Stimulated activated CD8-positive, alpha-beta memory T cell treated with anti-CD3 and anti-CD28 coated beads, Interleukin-7, amount 100 ng/mL, for 1 hour (primary cell): ENCODE data around the gene OPCML.

ENCODE experiments used
- DNase-seq, 2 donors: peaks; one replicate each; pipeline ENCODE4 v3.0.0-alpha.2; 2020; ENCODE audit warnings: low read depth in 2 of 2

The OPCML gene

GRCh38 chr11:132499661-132500060, 1032.6 kb downstream of the OPCML start:
- DNase-seq, result no peak

DNA sequence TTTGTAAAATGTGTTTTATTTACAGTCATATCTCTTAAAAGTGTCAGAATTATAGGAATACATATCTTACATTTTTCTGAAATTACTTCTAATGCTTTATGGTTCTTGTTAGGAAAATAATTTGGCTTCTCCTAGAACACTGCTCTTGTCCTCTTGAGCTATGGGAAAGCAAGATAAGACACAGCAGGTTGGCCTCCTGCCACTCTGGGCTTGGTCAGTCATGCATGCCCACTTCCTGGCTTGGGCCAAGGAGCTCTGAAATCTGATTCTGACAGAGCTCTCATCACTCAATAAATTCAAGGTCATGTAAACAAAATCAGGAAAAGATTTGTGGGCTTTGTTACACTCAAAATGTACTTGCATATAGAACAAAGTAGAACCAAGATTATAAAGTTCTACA, 1036.0 kb downstream of the OPCML start:
- no peak for DNase-seq

GRCh38 chr11:132493801-132494200, 1038.5 kb downstream of the OPCML start:
- no peak for DNase-seq

GRCh38 chr11:132490978-132491377, 1041.3 kb downstream of the OPCML start:
- no peak for DNase-seq

DNA sequence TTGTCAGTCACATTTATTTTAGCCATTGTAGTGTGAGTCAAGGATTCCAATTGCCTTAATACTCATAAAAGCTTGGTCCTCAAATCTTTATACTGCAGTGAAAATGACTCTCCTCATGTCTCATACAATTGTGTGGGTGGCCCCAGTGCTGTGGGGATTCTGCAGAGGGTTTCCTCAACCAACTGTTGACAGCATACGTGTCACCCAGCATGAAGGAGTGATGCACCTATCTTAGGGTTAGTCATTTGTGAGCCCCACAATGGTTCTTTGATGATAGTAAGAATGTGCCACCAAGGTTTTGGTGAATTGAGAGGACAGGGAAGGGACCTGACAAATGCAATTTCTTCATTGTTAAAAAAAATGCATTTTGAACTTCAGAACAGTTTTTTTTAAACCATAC, 1046.2 kb downstream of the OPCML start:
- no peak for DNase-seq

DNA sequence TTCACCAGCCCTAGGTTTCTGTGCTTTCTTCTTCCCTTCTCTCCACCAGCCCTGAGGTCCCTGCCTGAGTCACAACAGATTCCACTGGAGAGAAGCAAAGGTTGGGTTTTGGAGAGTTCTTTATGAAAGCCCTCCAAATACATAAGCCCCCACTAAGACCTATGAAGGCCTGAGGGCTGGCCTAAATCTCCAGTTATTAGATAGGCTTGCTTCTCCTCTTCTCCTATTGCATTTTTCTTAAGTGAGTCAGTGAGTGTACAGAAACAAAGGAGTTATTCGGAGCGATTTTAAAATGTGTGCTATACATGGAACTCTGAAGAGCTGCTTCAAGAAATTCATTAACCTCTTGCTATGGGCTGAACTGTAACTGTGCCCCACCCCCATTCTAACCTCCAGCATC, 1057.3 kb downstream of the OPCML start:
- no peak for DNase-seq

DNA sequence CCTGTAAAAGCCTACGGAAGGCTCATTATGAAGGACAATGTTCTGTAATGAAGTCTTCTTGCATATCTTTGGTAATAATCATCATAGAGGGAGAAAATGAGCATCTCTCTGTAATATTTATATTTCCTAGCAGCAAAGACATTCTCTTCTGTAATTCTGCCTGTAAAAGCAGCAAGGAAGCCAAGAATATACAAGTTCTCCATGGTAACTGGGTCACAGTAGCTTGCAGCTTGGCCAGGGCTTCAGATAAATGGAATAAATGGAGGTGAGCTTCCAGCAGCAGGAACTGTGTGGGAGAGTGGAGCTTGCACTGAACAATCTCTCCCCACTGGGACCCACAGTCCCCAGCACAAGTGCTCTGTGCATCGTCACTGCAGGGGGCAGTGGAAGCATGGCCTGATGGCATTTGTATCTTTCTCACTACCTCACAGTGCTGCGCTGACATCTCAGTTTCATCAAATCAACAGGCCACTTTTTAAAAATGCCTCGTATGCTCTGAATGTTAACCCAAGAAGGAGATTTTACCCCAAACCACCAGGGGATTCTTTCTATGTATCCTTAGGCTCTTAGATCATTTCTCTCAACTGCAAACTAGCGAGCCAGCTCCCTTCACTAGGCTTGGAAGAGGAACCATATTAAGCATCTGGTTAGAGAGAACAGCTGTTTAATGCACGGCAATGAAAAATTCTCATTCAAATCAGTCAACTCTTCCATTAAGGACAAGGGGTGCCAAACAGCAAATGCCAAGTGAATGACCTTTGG, 1059.7 kb downstream of the OPCML start:
- DNase-seq, result no peak

GRCh38 chr11:132471466-132471865, 1060.8 kb downstream of the OPCML start:
- no peak for DNase-seq

DNA sequence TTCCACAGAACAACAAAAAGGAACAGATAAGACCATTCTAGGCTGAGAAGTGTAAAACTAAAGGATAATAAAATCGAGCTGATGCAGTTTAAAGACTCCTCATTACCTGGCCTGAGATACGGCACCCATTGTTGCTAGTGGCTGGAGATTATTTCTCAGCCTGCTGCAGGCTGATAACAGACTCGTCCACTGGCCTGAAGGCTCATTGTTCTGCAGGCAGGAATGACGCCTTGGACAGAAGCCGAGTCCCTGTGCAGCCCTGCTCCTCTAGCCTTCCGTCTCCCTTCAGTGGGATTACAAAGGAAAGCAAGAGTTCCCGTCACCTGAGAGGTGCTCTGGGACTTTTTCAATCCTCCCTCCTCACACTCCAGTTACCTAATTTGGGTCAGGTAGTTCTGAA, 1065.3 kb downstream of the OPCML start:
- DNase-seq, result no peak

GRCh38 chr11:132464939-132465338, 1067.4 kb downstream of the OPCML start:
- no peak for DNase-seq

- DNase-seq, result no peak
Measured at GRCh38 chr11:132464003-132464342, 1068.3 kb downstream of the OPCML start.

DNA sequence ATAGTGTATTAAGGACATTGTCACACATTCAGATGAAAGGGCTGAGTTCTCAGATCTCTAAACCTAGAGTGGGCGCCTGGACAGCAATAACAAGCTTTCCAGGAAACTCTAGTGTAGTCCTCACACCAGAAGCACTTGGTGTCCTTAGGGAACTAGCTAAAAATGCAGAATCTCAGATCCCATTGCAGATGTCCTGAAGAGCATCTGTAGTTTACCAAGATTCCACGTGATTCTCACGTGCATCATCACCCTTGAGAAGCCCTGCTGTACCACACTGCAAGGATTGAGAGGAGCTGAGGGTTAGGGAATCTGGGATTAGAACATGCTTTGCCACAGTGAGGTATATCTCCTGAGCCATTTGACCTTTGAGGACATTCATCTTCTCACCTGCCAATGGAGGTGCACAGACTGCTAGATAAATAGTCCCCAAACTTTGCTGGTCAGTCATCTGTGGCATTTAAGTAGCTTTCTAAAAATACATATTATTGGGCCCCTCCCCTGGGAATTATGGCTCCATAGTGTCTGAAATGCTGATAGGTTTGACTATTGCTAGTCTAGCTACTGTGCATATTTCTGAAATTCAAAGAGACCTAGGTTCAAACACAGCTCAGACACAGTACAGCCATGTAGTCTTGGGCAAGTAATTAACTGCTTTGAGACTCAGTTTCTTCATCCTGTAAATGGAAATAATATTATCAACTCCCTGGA, 1068.9 kb downstream of the OPCML start:
- no peak for DNase-seq

DNA sequence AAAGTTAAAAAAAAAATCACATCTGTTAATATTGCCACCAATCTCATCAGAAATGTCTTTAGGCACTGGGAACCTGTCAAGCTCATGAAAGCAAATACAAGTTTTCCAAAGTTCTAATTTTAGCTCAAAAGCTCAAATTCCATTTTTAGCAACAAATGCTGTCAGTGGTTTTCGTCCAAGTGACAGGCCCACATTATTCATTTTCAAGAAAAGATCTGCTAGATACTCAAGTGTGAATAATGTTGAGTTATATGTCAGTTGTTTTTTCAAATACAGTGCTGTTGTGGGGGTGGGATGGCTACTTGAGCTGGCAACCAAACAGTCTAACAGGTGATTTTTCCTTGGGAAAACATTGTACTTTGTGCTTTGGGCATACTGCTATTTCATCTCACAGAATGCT, 1072.6 kb downstream of the OPCML start:
- DNase-seq, result no peak

DNA sequence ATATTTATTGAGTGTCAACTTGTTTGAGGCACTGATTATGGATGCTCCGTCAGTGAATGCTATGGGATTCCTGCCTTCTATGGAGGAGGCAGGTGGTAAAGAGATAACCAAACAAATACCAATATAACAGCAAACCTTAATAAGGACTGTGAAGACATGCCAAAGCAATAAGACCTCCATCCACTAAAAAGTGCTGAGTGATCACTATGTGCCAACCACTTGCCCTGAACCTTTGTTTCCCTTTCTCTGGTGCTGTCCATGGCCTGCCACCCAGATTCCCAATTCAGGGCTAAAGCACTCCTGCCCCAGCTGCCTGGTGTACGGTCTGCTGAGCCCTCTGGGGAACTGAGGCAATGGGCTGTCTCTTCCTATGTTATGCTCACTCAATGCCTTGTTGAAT, 1074.9 kb downstream of the OPCML start:
- DNase-seq, result no peak

- no peak for DNase-seq
Measured at GRCh38 chr11:132456751-132457328, 1075.5 kb downstream of the OPCML start.

GRCh38 chr11:132455044-132455443, 1077.3 kb downstream of the OPCML start:
- DNase-seq, result no peak

- DNase-seq, result no peak
Measured at GRCh38 chr11:132453406-132453805, 1078.9 kb downstream of the OPCML start.

DNA sequence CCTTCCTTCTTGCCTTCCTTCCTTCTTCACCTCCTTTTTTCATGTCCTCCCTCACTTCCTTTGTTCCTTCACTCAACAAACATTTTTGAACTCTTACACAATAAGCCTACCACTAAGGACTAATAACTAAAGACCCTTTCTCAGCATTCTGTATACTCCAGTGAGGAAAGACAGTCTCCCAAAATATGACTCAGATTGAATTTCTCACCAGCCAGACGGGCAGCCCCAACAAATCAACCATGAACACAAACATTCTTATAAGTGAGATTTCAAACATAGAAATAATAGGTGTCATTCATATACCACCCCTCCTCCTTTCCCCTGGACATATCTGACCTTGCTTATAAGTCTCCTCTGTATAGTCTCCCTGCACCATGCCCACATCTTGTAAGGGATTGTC, 1079.7 kb downstream of the OPCML start:
- DNase-seq, result no peak

DNA sequence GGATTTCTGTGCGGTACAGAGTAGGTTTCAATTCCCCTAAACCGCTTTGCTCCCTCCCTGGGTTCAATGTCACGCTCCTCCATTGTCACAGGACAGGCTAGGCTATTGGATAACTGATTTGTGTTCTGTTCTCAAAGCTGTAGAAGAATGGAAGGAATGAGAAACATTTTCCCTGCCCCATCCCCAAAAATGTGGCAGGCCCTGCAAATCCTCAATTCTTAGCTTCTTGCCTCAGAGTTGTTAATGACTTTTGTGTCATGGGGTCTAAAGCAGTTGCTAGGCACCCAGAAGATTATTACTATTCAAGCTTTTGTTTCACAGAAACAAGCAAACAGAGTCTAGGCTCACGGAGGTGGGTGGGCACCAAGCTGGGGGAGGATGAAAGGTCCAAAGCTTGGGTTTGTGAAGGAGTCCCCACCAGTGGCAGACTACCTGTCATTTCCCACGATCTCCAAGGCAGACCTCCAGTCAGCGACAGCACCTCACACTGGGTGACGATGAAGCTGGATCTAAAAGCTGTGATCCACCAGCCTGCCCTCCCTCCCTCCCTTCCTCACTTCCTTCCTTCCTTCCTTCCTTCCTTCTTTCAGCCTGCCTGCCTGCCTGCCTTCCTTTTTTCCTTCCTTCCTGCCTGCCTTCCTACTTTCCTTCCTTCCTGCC, 1080.2 kb downstream of the OPCML start:
- DNase-seq, result no peak

GRCh38 chr11:132450631-132451030, 1081.7 kb downstream of the OPCML start:
- no peak for DNase-seq

DNA sequence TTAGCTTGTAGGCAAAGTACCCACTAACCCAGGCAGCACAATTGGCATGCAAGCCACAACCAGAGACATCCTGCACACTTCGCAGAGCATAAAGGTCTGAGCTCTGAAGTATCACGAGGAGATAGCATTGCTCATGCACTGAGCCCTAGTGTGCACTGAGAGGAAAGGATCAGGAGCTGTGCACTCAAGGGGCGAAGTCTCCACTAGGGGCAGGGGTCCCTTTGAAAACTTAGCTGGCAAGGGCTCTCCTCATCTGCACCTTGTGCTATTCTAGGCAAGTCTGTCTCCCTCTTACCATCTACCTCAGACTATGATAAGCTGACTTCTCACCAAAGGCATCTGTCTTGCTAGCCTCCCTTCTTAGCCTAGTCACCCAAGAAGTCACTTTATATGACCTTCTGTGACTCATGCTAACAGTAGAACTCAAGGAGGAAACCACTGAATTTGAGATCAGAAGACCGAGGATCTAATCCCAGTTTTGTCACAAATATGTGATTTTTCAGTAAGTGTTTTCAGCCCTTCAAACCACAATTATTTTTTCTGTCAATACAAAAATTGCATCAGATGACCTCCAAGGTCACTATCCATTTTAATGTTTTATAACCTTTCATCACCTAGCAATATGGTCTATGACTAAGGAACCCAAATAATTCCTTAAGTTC, 1083.8 kb downstream of the OPCML start:
- no peak for DNase-seq

- no peak for DNase-seq
Measured at GRCh38 chr11:132447761-132448160, 1084.5 kb downstream of the OPCML start.
